ENCODE data around the gene CEP135.

GRCh38 chr4:55931833-55932232 is 16.9 kb upstream of the CEP135 start:
- TF ChIP-seq, protein P1, sequence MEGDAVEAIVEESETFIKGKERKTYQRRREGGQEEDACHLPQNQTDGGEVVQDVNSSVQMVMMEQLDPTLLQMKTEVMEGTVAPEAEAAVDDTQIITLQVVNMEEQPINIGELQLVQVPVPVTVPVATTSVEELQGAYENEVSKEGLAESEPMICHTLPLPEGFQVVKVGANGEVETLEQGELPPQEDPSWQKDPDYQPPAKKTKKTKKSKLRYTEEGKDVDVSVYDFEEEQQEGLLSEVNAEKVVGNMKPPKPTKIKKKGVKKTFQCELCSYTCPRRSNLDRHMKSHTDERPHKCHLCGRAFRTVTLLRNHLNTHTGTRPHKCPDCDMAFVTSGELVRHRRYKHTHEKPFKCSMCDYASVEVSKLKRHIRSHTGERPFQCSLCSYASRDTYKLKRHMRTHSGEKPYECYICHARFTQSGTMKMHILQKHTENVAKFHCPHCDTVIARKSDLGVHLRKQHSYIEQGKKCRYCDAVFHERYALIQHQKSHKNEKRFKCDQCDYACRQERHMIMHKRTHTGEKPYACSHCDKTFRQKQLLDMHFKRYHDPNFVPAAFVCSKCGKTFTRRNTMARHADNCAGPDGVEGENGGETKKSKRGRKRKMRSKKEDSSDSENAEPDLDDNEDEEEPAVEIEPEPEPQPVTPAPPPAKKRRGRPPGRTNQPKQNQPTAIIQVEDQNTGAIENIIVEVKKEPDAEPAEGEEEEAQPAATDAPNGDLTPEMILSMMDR (IDR thresholded peaks at IDR 0.05), result no peak
- no peak for TF ChIP-seq POLR2AphosphoS5 (IDR thresholded peaks at IDR 0.05; ENCODE audit: insufficient read depth in 1 of 2, low read depth in 1 of 2)
